ENCODE data around the gene MUC4. TPM values are rescaled to one million over a fixed set of nuclear protein-coding genes. Genes with fewer than 3 reads are reported as not detected.
"Not testable (repeated sequence)": the region's sequence is repeated elsewhere in the genome, so short reads cannot be mapped to it uniquely, and the experiment has no call there.

Gene MUC4
- polyA plus RNA-seq, 1 donor from 2014 or later = not detected

GRCh38 chr3:195739561-195740111, 72.1 kb downstream of the MUC4 start:
- no peaks in the 10 kb centered on the region for H3K9me3 ChIP-seq (ENCODE audit: low read length)
- H3K27me3 ChIP-seq (ENCODE audit: insufficient read depth, low read depth, low read length) = no peaks in the 10 kb centered on the region
- H3F3A ChIP-seq (ENCODE audit: insufficient read depth, low read length, poor library complexity, severe bottlenecking) = no peaks in the 10 kb centered on the region
- no peaks in the 10 kb centered on the region for H3K79me2 ChIP-seq (replicated peaks; ENCODE audit: insufficient read depth, low read length)
- no peaks in the 10 kb centered on the region for H3K9me2 ChIP-seq (ENCODE audit: insufficient read depth, low read length)
- H3K4me3 ChIP-seq (ENCODE audit: low read length) = no peak overlapping the region
- H3K27ac ChIP-seq (ENCODE audit: low read length) = no peak overlapping the region
- H3K9ac ChIP-seq (ENCODE audit: low read length) = no peak overlapping the region
- no peak overlapping the region for H3K4me2 ChIP-seq (ENCODE audit: low read length)
- TF ChIP-seq CTCF (IDR thresholded peaks at IDR 0.05; ENCODE audit: poor library complexity, severe bottlenecking) = no peak
- no peak for TF ChIP-seq POLR2AphosphoS5 (IDR thresholded peaks at IDR 0.05)
- no peak for TF ChIP-seq SMC3 (conservative IDR thresholded peaks at IDR 0.05; ENCODE audit: poor library complexity)
- TF ChIP-seq MXI1 (conservative IDR thresholded peaks at IDR 0.05; ENCODE audit: poor library complexity, severe bottlenecking) = no peak
- no peak for TF ChIP-seq RAD21 (conservative IDR thresholded peaks at IDR 0.05)
- no peak for TF ChIP-seq EZH2 (IDR thresholded peaks at IDR 0.05; ENCODE audit: borderline replicate concordance, insufficient read depth, low read length, poor library complexity, severe bottlenecking)
- TF ChIP-seq, protein P1, sequence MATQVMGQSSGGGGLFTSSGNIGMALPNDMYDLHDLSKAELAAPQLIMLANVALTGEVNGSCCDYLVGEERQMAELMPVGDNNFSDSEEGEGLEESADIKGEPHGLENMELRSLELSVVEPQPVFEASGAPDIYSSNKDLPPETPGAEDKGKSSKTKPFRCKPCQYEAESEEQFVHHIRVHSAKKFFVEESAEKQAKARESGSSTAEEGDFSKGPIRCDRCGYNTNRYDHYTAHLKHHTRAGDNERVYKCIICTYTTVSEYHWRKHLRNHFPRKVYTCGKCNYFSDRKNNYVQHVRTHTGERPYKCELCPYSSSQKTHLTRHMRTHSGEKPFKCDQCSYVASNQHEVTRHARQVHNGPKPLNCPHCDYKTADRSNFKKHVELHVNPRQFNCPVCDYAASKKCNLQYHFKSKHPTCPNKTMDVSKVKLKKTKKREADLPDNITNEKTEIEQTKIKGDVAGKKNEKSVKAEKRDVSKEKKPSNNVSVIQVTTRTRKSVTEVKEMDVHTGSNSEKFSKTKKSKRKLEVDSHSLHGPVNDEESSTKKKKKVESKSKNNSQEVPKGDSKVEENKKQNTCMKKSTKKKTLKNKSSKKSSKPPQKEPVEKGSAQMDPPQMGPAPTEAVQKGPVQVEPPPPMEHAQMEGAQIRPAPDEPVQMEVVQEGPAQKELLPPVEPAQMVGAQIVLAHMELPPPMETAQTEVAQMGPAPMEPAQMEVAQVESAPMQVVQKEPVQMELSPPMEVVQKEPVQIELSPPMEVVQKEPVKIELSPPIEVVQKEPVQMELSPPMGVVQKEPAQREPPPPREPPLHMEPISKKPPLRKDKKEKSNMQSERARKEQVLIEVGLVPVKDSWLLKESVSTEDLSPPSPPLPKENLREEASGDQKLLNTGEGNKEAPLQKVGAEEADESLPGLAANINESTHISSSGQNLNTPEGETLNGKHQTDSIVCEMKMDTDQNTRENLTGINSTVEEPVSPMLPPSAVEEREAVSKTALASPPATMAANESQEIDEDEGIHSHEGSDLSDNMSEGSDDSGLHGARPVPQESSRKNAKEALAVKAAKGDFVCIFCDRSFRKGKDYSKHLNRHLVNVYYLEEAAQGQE (IDR thresholded peaks at IDR 0.05; ENCODE audit: borderline replicate concordance) = no peak
- no peak for TF ChIP-seq TAF1 (IDR thresholded peaks at IDR 0.05; ENCODE audit: low read depth)
- H4K20me1 ChIP-seq (ENCODE audit: insufficient read depth) = no peaks in the 10 kb centered on the region
- no peak overlapping the region for H2AFZ ChIP-seq (ENCODE audit: low read depth, low read length)
- no peaks in the 10 kb centered on the region for H3K36me3 ChIP-seq (ENCODE audit: insufficient read depth, low read length)

DNA sequence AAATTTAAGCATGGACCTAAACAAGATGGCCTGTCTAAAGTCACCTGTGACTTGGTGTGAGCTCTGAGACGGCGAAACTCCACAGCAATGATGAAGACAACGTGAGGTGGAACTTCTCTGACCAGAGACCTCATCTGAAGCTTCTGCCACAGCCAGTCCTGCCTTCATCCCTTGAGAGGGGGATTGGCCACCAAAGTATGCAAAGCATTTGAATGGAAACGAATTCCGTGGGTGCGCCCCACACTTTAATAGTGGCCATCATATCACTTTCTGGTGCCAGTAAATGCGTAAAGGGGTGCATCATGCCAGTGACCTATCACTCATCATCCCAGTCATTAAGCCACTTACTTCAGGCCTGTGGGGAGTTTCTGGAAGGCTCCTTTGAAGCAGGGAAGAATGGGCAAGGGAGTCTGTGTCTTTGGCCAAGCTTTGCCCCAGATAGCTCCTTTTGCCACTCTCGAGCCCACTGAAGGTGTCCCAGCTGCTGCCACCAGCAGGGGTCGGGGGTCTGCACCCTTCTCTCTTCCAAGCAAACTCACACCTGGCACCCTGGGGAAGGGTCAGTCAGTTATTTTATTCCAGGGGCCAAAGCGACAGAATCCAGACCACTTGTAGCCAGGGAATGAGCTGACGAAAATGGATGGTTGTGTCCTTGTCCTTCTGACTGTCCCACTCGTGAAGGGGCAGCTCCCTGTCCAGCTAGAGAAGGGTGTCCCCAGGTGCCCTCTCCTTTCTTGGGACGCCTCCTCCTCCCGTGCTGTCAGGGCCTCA, 73.3 kb downstream of the MUC4 start:
- Histone ChIP-seq H3K4me3 (ENCODE audit: low read length) (no peak overlapping the region), H3K4me2 (ENCODE audit: low read length) (no peak overlapping the region), H4K20me1 (ENCODE audit: insufficient read depth) (no peaks in the 10 kb centered on the region), H3K9me3 (ENCODE audit: low read length) (no peaks in the 10 kb centered on the region), H2AFZ (ENCODE audit: low read depth, low read length) (no peak overlapping the region), H3F3A (ENCODE audit: insufficient read depth, low read length, poor library complexity, severe bottlenecking) (no peaks in the 10 kb centered on the region), H3K9me2 (ENCODE audit: insufficient read depth, low read length) (no peaks in the 10 kb centered on the region), H3K9ac (ENCODE audit: low read length) (no peak overlapping the region), H3K36me3 (ENCODE audit: insufficient read depth, low read length) (no peaks in the 10 kb centered on the region), H3K79me2 (replicated peaks; ENCODE audit: insufficient read depth, low read length) (no peaks in the 10 kb centered on the region), H3K27ac (ENCODE audit: low read length) (no peak overlapping the region), H3K27me3 (ENCODE audit: insufficient read depth, low read depth, low read length) (no peaks in the 10 kb centered on the region)
- TF ChIP-seq EP300 (conservative IDR thresholded peaks at IDR 0.05; ENCODE audit: poor library complexity, severe bottlenecking) (no peak), SMC3 (conservative IDR thresholded peaks at IDR 0.05; ENCODE audit: poor library complexity) (no peak), TAF1 (IDR thresholded peaks at IDR 0.05; ENCODE audit: low read depth) (no peak), RAD21 (conservative IDR thresholded peaks at IDR 0.05) (no peak), MXI1 (conservative IDR thresholded peaks at IDR 0.05; ENCODE audit: poor library complexity, severe bottlenecking) (no peak), EZH2 (IDR thresholded peaks at IDR 0.05; ENCODE audit: borderline replicate concordance, insufficient read depth, low read length, poor library complexity, severe bottlenecking) (no peak), CTCF (IDR thresholded peaks at IDR 0.05; ENCODE audit: poor library complexity, severe bottlenecking) (no peak), POLR2AphosphoS5 (IDR thresholded peaks at IDR 0.05) (no peak)
- TF ChIP-seq, protein P1 (IDR thresholded peaks at IDR 0.05; ENCODE audit: borderline replicate concordance) = no peak

DNA sequence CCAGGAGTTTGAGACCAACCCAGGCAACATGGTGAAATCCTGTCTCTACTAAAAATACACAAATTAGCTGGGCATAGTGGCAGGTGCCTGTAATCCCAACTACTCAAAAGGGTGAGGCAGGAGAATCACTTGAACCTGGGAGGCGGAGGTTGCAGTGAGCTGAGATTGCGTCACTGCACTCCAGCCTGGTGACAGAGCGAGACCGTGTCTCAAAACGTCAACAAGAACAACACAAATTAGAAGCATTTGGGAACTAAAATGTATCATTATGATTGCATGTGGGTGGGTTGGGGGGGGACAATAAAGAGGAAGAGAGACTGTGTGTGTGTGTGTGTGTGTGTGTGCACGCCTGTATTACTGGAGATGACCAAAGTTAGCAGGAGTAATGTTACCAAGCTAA, 73.9 kb downstream of the MUC4 start:
- H3K79me2 ChIP-seq (replicated peaks; ENCODE audit: insufficient read depth, low read length); H3K4me2 ChIP-seq (ENCODE audit: low read length); H3K4me3 ChIP-seq (ENCODE audit: low read length); H3K9me2 ChIP-seq (ENCODE audit: insufficient read depth, low read length); H3F3A ChIP-seq (ENCODE audit: insufficient read depth, low read length, poor library complexity, severe bottlenecking); H2AFZ ChIP-seq (ENCODE audit: low read depth, low read length); H3K27me3 ChIP-seq (ENCODE audit: insufficient read depth, low read depth, low read length); H4K20me1 ChIP-seq (ENCODE audit: insufficient read depth); H3K36me3 ChIP-seq (ENCODE audit: insufficient read depth, low read length); H3K9ac ChIP-seq (ENCODE audit: low read length); H3K9me3 ChIP-seq (ENCODE audit: low read length); H3K27ac ChIP-seq (ENCODE audit: low read length): not testable (repeated sequence)
